NCI-H2107 (cell line): ENCODE results near the gene TMEM225B.
"Not testable (repeated sequence)": the region's sequence is repeated elsewhere in the genome, so short reads cannot be mapped to it uniquely, and the experiment has no call there.

ENCODE experiments used
- DNase-seq: peaks from one replicate; lab custom pipeline; 2025; lab: John Stamatoyannopoulos, UW

Gene TMEM225B

GRCh38 chr7:99597762-99598501 lies at the start of gene TMEM225B:
TSS of gene TMEM225B (plus strand) at chr7:99598267. CDS start at chr7:99604389, 6,122 bp downstream.
- DNase-seq, result no peak

- DNase-seq, result not testable (repeated sequence)
Observed at GRCh38 chr7:99549545-99549944, 48.5 kb upstream of the TMEM225B start.

GRCh38 chr7:99551334-99551733 lies 46.7 kb upstream of the TMEM225B start:
- DNase-seq, result no peak

- peak; percentile 95 for DNase-seq
Observed at GRCh38 chr7:99551767-99552463, 46.2 kb upstream of the TMEM225B start, which contains the start of gene FAM200A. TSS of gene FAM200A (minus strand) at chr7:99552114. CDS start at chr7:99548407, 3,707 bp downstream.

- DNase-seq, result no peak
Observed at GRCh38 chr7:99553039-99553438, 45.0 kb upstream of the TMEM225B start.

GRCh38 chr7:99554939-99555338 lies 43.1 kb upstream of the TMEM225B start:
- DNase-seq, result no peak

- DNase-seq, result no peak
Observed at GRCh38 chr7:99557196-99557607, 40.9 kb upstream of the TMEM225B start.

GRCh38 chr7:99557940-99558305 lies 40.1 kb upstream of the TMEM225B start:
- DNase-seq, result no peak

GRCh38 chr7:99558306-99559174 lies 39.5 kb upstream of the TMEM225B start, which contains the start of gene ZNF655:
TSS of gene ZNF655 (plus strand) at chr7:99558642. CDS start at chr7:99560560, 1,918 bp downstream.
- DNase-seq, result peak; percentile 95

GRCh38 chr7:99559175-99559915 lies 38.7 kb upstream of the TMEM225B start:
- no peak for DNase-seq

- DNase-seq, result no peak
Observed at GRCh38 chr7:99560834-99561736, 37.0 kb upstream of the TMEM225B start.

- no peak for DNase-seq
Observed at GRCh38 chr7:99561737-99562051, 36.4 kb upstream of the TMEM225B start.

- no peak for DNase-seq
Observed at GRCh38 chr7:99562114-99562784, 35.8 kb upstream of the TMEM225B start.

- DNase-seq, result no peak
Observed at GRCh38 chr7:99562832-99563231, 35.2 kb upstream of the TMEM225B start.

GRCh38 chr7:99563650-99564049 lies 34.4 kb upstream of the TMEM225B start:
- DNase-seq, result no peak

- not testable (repeated sequence) for DNase-seq
Observed at GRCh38 chr7:99568770-99569169, 29.3 kb upstream of the TMEM225B start.

GRCh38 chr7:99571768-99572167 lies 26.3 kb upstream of the TMEM225B start:
- DNase-seq, result no peak

- DNase-seq, result no peak
Observed at GRCh38 chr7:99573257-99573656, 24.8 kb upstream of the TMEM225B start.

GRCh38 chr7:99576251-99576650 lies 21.8 kb upstream of the TMEM225B start:
- DNase-seq, result no peak
